HG03064 (cell line): ENCODE measurements around the gene DLL1.

Experiments used
- ATAC-seq: cut with Tn5 transposase; IDR thresholded peaks from one replicate; pipeline ENCODE4 v1.9.1; 2021; ENCODE audit warnings: low read depth; ENCODE audit not compliant: unreplicated experiment

Gene DLL1

DNA sequence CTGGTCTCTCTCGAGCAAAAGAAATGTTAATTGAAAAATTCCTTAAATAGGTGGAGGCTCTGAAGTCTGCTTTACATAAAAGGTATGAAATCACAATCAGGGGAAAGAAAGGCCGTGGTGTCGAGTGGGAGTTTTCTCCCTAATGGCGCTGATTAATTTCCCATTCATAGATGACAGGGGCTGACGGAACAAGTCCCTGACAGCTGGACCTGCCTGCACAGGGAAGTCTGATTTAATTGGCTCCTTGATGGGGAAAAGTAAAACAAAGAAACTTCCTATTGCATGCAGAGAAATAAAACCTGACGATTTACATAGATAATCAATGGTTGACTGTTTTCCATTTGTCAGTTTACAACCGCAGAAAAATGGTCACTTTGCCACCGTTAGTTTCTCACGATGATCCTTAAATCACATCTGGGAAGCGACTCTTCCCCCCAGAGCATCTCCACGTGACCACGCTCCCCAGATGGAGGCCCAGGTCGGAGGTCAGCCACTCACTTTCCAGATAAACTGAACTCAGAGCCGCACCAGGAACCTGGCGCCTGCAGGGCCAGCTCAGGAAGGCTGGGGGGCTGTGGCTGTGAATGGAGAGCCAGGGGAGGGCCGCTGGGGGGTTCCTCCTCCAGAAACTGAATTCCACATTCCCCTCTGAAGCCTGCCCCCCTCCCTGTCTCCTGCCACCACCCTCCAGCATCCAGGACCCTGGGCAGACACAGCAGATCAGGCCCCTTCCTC, 55.3 kb downstream of the DLL1 start:
- no peak for ATAC-seq

DNA sequence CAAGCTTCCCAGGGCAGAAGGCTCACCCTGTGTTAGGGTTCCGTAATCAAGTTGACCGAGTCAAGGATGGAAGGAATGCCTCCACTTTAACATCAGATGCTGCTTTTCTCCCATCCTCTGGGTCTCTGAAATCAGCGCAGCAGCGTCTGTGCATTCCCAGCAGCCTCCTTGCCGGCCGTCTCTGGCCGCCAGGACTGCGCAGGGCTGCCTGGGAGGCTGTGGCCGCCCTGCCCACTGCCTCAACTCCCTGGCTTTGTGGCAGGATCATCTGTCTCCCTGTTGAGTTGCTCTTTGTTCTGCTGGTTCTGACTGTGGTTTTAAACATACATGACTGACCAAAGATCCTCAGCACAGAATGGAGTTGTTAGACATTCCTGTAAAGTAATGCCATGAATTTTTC, 56.5 kb downstream of the DLL1 start:
- ATAC-seq = no peak

DNA sequence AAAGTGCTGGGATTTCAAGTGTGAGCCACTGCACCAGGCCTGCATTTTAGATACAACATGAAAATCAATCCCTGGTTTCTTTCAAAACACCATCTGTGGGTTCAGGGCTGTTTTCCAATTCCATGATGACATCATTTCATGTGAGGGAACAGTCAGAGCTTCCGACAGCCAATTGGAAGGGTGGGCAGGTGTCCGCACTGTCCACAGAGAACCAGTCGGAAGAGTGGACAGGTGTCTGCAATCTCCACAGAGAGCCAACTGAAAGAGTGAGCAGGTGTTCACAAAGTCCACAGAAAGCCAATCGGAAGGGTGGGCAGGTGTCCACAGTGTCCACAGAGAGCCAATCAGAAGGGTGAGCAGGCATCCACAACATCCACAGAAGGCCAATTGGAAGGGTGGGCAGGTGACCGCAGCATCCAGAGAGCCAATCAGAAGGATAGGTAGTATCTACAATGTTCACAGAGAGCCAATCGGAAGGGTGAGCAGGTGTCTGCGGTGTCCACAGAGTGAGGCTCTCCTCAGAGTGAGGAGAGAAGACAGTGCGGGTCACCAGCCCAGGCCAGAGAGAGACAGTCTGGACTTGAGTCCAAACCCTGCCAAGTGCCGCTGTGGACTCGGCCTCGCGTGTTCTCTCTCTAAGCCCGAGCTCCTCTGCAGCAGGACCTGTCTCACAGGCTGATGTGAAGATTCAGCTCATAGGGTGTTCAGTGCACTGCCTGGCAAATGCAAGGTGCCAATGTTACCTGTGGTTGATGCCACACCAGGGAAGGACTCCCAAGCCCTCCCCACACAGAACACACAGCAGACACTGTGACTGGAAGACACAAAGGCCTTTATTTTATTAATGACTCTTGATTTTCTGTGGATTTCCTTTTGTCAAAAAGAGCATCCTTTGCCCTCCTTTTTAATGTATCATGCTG, 57.3 kb downstream of the DLL1 start:
- ATAC-seq = no peak
